IPS-11a (cell line): ENCODE measurements around the gene HSPA14.
A peak's percentile ranks its signal among the peaks of the same experiment; 100 is the strongest.
"Not testable (repeated sequence)": the region's sequence is repeated elsewhere in the genome, so short reads cannot be mapped to it uniquely, and the experiment has no call there.

ENCODE experiments used
- H3K4me3 ChIP-seq: one replicate; pipeline ENCODE4 v1.5.1; 2013; ENCODE audit warnings: low read depth, low read length, control low read depth

HSPA14 gene, protein sequence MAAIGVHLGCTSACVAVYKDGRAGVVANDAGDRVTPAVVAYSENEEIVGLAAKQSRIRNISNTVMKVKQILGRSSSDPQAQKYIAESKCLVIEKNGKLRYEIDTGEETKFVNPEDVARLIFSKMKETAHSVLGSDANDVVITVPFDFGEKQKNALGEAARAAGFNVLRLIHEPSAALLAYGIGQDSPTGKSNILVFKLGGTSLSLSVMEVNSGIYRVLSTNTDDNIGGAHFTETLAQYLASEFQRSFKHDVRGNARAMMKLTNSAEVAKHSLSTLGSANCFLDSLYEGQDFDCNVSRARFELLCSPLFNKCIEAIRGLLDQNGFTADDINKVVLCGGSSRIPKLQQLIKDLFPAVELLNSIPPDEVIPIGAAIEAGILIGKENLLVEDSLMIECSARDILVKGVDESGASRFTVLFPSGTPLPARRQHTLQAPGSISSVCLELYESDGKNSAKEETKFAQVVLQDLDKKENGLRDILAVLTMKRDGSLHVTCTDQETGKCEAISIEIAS

DNA sequence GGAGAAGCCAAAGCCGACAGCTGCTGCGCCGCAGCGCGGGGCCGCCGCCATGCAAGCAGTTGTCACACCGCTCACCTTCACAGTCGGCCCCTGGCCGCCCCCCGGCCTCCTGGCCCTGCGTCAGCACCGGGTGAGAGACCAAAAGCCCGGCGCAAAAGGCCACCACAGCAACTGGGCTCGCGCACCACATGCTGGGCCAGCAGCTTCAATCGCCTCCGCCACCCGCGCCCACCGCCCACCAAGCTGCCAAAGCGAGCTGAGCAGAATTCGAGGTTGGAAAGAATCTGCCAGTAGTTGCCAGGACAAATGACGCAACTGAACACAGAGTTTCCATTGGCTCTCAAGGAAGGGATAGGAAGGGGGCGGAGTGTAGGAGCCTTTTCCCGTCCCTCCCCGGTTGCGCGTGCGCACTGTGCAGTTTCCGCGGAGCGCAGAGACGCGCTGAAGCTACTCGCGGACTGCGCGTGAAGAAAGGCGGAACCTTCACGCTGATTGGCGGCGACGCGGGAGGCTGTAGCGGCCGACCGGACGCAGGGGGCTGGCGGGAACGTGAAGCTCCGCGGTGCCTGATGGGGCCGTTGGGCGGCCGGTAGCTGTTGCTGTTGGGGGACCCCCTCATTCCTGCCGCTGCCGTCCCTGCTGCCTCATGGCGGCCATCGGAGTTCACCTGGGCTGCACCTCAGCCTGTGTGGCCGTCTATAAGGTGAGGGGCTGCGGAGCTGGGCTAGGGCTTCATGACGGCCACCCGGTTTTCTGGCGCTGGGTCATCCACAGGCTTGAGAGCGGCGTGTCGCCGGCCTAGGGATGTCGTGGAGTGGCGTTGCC, at the start of gene HSPA14, which contains the start of the genes CDNF and MSANTD7:
Gene HSPA14 (plus strand): TSS at position 550 of the 825 bp plus-strand sequence. CDS start 97 bp downstream, at position 647.
Gene CDNF (minus strand): TSS at position 281 of the 825 bp plus-strand sequence. CDS start 91 bp downstream, at position 190.
Gene MSANTD7 (plus strand): TSS at position 550 of the 825 bp plus-strand sequence. CDS start 3,979 bp downstream, outside the sequence.
- H3K4me3 ChIP-seq = peak within 1 kb of the TSS; percentile 89

DNA sequence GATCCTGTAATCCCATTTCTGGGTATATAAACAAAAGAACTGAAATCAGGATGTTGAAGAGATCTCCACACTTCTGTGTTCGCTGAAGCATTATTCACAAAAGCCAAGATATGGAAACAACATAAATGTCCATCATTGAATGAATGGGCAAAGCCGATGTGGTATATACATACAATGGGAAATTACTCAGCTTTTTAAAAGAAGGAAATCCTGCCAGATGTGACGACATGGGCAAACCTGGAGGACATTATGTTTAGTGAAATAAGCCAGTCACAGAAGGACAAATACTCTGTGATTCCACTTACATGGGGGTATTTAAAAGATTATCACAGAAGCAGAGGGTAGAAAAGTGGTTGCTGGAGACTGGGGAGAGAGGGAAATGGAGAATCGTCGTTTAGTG, 39.5 kb upstream of the HSPA14 start:
- no peak overlapping the region for H3K4me3 ChIP-seq

DNA sequence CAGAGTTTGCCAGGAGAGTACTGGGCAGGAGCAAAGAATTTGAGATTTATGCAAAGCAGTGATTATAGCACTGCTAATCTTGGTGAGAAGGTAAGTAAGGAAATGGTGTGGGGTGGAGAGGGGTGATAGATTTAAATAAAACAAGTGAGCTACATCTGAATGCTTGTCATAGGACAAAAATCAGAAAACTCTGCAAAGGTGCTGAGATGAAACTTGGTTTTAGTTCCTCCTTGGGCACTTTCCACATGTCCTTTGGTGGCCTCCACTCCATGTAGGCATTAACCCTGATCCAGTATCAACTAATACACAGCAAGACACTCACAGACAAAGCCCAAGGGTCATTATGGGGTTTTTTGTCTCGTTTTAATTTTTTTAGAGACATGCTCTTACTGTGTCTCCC, 37.7 kb upstream of the HSPA14 start:
- no peak overlapping the region for H3K4me3 ChIP-seq

DNA sequence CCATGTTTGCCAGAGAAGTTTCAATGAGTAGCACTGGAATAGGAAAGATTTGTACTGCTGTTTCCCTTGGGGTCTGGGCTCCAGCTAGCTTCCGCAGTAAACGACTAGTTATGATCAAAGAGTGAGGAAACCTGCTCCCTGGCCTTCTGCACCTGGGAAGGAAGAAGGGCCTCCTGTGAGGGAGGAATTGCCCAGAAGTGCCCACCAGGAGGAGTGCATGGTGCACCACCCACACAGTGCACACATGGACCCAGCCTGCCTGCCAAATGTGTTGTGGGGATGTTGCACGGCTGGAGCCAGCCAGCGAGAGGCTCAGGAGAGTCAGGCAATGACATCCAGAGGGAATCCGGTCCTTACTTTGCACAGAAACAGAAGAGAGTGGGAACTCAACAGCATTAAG, 36.4 kb upstream of the HSPA14 start:
- no peak overlapping the region for H3K4me3 ChIP-seq

DNA sequence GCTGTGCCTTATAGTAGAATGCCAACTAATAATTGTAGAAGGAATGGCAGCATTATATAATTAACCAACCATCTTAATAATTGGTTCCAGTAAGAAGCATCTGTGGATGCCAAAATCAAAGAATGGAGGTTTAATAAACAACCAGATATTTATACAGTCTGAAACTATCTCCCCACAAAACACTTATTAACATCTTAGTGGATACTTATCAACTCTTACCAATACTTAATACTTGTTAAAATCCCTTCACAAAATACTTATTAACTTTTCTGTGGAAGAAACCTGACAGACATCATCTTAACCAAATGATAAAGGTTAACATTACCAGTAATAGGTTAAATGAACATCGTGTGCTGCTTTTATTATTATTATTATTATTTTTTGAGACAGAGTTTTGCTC, 34.3 kb upstream of the HSPA14 start:
- no peak overlapping the region for H3K4me3 ChIP-seq

DNA sequence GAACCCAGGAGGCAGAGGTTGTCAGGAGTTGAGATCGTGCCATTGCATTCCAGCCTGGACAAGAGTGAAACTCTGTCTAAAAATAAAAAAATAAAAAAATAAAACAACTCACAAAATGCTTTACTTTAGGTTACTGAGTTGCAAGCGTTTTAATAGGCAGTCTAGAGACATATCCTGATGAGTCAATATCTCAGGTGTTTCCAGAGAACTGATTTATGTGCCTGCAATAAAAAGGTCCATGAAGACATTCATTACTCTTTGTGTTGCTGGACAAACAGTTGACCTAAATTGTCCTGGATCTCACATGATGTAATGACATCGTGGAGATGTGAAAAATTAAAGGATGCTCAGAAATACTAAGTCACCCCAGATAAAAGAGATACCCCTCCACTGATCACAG, 31.8 kb upstream of the HSPA14 start:
- no peak overlapping the region for H3K4me3 ChIP-seq

DNA sequence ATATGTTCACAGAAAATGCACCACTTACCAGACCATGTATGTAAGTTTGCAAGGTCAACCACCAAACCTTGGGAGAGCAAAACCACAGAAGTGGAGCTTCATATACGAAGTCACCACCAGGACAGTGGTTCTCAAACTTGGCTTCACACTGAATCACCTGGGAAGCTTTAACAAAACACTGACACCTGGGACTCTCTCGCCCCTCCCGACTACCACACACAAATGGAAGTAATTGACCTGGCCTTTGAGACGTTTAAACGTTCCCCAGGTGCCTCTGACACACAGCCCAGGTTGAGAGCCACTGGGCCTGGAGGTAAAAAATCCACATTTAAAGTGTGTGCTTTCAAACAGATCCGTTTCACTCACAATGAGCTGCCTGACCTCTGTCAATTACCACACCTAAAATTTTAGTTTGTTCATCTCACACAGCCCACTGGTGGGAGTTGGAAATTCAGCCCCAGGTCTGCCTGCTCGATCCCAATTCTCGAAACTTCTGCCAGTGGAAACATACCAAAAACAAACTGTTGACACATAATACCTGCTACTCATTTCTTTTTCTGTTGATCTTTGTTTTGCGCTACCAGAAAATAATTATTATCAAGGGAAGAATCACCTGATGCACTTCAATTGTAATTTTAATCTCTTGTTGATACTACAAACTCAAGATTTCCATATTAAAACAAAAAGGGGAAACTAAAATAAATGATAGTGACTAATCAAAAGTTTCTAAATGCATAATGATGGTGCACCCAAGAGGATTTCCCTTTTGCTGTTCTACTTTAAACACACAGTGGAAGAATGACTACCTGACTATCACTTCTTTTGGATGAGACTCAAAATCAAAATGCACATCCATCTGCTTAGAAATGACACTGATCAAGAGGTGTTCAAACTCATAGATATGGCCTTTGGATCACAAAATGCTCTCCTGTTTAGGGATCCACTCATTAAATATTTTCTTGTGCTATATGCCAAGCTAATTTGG, 26.8 kb upstream of the HSPA14 start:
- H3K4me3 ChIP-seq = no peak overlapping the region

DNA sequence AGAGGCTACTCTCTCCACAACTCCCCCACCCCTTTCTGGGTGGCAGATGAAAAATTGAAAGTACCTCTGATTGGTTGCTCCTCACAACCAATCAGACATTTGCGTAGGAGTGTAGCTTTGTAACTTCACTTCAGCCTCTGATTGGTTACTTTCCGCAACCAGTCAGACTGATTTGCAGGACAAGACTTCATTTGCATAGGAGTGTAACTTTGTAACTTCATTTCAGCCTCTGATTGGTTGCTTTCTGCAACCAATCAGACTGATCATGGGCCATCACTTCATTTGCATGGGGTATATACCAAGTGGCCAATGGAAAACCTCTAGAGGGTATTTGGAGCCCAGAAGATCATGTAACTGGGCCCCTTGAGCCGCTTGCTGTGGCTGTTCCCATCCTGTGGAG, 25.8 kb upstream of the HSPA14 start:
- no peak overlapping the region for H3K4me3 ChIP-seq

DNA sequence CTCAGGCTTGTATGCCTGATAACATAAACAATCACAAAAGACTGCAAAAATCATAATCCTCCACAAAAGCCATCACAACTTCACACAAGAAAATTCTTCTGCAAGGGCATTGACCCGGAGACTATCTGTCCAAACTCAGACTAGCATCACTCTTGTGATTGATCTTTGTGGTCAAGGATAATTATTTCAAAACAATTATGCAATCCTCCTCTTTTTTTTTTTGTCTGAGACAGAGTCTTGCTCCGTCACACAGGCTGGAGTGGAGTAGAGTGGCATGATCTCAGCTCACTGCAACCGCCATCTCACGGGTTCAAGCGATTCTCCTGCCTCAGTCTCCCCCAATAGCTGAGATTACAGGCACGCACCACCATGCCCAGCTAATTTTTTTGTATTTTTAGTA, 22.4 kb upstream of the HSPA14 start:
- no peak overlapping the region for H3K4me3 ChIP-seq

DNA sequence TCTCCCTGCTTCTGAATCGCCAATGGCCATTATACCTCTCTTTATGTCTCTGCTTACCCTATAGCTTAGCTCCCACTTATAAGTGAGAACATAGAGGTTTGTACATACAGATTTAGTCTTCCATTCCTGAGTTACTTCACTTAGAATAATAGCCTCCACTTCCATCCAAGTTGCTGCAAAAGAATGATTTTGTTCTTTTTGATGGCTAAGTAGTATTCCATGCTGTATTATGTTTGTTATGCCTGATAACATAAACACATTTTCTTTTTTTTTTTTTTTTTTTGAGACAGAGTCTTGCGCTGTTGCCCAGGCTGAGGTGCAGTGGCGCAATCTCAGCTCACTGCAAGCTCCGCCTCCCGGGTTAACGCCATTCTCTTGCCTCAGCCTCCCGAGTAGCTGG, 21.4 kb upstream of the HSPA14 start:
- not testable (repeated sequence) for H3K4me3 ChIP-seq

DNA sequence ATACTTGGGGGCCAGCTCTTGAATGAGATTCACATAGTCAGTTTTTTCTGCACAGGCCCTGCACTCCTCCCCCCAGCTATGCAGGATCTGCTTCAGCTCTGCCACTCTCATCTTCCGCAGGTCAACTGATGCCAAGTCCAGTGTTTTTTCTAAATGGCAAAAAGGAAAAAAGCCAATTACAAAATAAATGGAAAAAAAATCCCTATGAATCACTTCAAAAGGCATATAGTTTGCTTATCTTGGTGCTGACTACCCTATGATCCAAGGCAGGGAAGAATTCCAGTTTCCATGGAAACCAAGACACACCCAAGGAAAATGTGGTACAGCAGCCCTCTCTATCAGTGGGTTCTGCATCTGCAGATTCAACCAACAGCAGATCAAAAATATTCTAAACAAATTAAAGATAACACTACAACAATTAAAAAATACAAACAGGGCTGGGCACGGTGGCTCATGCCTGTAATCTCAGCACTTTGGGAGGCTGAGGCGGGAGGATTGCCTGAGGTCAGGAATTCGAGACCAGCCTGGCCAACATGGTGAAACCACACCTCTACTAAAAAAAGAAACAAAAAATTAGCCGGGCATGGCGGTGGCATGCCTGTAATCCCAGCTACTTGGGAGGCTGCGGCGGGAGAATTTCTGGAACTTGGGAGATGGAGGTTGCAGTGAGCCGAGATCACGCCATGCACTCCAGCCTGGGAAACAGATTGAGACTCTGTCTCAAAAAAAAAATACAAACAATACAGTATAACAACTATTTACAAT, 17.9 kb upstream of the HSPA14 start:
- H3K4me3 ChIP-seq = no peak overlapping the region

DNA sequence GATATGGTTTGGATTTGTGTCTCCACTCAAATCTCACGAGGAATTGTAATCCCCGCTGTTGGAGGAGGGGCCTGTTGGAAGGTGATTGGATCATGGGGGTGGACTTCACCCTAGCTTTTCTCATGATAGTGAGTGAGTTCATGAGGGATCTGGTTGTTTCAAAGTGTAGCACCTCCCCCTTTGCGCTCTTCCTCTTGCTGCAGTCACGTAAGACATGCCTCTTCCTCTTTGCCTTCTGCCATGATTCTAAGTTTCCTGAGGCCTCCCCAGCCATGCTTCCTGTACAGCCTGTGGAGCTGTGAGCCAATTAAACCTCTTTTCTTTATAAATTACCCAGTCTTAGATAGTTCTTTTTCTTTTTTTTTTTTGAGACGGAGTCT, 17.3 kb upstream of the HSPA14 start:
- no peak overlapping the region for H3K4me3 ChIP-seq

DNA sequence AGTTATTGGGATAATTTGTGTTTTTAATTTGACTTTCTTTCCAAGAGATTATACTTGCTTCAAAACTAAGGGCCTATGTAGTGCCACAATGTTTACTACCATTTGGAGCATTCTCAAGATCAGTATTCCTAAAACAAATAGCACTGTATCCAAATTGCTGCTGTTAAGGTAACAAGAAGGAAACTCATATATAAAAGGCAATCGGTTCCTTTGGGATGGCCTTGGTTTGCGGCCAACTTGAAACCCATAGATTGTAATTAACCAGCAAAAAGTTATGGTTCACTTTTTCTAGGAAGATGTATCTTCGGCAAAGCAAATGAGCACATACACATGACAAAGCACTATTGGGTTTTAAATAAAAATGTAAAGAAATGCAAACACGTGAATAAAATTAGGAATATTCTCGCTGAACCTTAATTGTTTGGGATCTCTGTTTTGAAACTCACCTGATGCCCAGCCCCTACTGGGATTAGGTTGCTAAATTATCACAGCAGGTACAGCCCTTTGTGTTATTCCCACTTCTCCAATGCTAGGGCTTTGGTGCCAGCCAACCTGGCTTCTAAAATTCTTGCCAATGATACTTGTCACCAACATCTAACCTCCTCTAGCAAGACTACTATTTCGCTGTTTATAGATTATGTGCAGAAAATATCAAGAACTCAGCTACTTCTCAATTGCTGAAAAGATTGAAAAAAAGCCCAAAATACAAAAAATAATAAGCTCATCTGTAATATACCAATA, 16.3 kb upstream of the HSPA14 start:
- no peak overlapping the region for H3K4me3 ChIP-seq

DNA sequence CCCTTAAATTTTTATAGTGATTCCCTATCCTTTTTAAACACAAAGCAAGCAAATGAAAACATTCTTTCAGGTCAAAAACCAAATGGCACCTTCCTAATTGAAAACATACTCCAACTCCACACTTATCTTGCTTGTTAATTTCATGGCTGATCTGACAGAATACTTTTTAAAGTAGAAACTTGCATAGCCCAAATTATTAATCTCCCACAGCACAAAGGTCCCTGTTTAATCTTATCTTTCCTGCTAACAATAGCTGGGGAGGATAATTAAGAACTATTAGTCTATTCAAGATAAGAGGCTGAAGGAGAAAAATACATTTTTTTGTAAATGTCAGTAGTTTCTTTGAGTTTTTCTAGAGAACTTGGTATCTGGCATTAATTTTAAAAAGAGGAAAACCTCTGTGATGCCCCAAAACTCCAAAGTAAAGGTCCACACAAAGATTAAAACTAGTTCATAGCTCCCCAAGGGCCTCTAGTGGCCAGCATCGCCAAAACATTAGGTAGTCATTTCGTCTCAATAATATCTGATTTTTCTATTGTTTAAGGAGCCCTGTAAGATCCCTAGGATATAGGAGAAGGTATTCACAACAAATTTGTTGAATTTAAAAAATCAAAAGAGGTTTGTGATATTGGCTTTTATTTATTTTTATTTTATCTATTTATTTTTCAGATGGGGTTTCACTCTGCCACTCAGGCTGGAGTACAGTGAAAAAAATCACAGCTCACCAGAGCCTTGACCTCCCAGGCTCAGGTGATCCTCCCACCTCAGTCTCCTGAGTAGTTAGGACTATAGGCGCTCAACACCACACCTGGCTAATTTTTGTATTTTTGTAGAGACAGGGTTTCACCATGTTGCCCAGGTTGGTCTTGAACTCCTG, 15.0 kb upstream of the HSPA14 start:
- H3K4me3 ChIP-seq = no peak overlapping the region

DNA sequence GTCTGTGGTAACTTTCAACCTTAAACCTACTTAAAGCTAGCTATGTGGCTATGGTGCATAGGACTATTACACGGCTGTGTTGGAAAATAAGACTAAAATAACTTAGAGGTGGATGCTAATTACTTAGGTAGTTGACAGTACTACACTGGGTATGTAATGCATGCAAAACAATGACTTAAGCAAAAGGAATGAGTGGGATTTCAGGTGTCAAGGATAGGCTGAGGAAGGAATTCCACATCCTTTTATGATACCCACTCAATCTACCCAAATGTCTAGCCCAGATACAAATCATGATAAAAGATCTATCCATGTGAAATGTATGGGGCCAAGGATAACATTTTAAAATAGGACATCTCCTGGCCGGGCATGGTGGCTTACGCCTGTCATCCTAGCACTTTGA, 14.1 kb upstream of the HSPA14 start:
- H3K4me3 ChIP-seq = no peak overlapping the region

DNA sequence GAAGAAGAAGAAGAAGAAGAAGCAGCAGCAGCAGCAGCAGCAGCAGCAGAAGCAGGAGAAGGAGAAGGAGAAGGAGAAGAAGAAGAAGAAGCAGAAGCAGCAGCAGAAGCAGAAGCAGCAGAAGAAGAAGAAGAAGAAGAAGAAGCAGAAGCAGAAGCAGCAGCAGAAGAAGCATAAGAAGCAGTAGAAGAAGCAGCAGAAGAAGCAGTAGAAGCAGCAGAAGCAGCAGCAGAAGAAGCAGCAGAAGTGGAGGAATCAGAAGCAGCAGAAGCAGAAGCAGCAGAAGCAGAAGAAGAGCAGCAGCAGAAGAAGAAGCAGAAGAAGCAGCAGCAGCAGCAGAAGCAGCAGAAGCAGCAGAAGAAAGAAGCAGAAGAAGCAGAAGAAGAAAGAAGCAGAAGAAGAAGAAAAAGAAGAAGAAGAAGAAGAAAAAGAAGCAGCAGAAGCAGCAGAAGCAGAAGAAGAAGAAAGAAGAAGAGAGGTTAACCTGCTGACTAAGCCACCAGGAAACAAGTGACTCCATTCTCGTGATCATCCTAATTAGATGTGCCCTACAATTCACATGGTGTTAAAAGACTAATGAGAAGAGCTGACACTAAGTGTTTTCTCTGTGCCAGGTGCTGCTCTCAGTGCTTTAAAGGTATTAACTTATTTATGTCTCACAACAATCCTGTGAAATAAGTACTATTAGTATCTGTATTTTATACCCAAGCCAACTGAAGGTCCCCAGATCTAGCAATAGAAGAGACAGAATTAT, 11.9 kb upstream of the HSPA14 start:
- H3K4me3 ChIP-seq = no peak overlapping the region

DNA sequence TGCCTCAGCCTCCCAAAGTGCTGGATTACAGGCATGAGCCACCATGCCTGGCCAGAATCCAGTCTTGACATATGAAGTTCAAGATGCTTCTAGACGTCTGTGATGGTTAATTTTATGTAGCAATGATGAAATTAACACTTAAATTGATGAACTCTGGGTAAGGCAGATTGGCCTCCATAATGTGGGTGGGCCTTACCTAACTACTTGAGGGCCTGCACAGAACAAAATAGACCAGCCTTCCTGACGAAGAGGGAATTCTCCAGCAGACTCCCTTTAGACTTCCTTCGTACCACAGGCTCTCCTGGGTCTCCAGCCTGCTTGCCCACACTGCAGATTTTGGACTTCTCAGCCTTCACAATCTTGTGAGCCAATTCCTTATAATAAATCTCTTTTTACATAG, 5.0 kb upstream of the HSPA14 start:
- H3K4me3 ChIP-seq = no peak overlapping the region
